ENCODE data around the gene SMG7. TPM values are rescaled to one million over a fixed set of nuclear protein-coding genes. Genes with fewer than 3 reads are reported as not detected.

The SMG7 gene
- total and polyA plus RNA-seq, 10 of the 15 experiments (the other 5 are each of a cell fraction or from before 2014, with no cell fraction given): 9.5 to 65.4 (median 42.7) TPM

- no peak for TF ChIP-seq E4F1 (IDR thresholded peaks at IDR 0.05; ENCODE audit: borderline replicate concordance, partially characterized antibody)
- no peak for TF ChIP-seq RAD51 (IDR thresholded peaks at IDR 0.05)
- TF ChIP-seq CHD1 (IDR thresholded peaks at IDR 0.05; ENCODE audit: low read depth, low read length): no peak
- no peak for TF ChIP-seq FOXK2 (IDR thresholded peaks at IDR 0.05)
These were observed 72.4 kb downstream of the SMG7 start (continued) for GRCh38 chr1:183544598-183545297.

GRCh38 chr1:183546427-183546826 lies 74.1 kb downstream of the SMG7 start:
- ATAC-seq (no peak), DNase-seq (ENCODE audit: low read depth, low spot score) (no peak), FAIRE-seq (no peak)
- no peaks in the 10 kb centered on the region for H3K27me3 ChIP-seq (replicated peaks in 1 of 2; ENCODE audit: control insufficient read depth in 2 of 2, insufficient read depth in 2 of 2, low read length in 1 of 2)
- no peak overlapping the region for H3K4me3 ChIP-seq
- intact Hi-C loops (cut with micrococcal nuclease; ENCODE audit: unreplicated experiment) (loop anchor here (10.0 kb wide), 1 partner anchor 582 kb away; no protein-coding TSS in a partner anchor), in situ Hi-C loops (cut with MboI) (loop anchor here (10.0 kb wide), 2 partner anchors 262 to 662 kb away; no protein-coding TSS in a partner anchor)
- H4K20me1 ChIP-seq (ENCODE audit: control insufficient read depth, insufficient read depth): no peaks in the 10 kb centered on the region
- no peaks in the 10 kb centered on the region for H3K9me3 ChIP-seq (replicated peaks; ENCODE audit: control insufficient read depth, insufficient read depth, low read length)
- ChIA-PET CTCF (interaction anchor here (1.1 to 1.3 kb wide), 2 partner anchors 76 to 265 kb away, joined by 3 to 4 read pairs; no protein-coding TSS in a partner anchor), POLR2A (no interaction called here), SMC1A (ENCODE audit: uncharacterized antibody, unreplicated experiment) (interaction anchor here (0.7 to 4.3 kb wide), 6 partner anchors 16 to 76 kb away, joined by 3 to 18 read pairs (median 4); no protein-coding TSS in a partner anchor), RAD21 (ENCODE audit: unreplicated experiment) (no interaction called here)
- no peak overlapping the region for H3K27ac ChIP-seq (ENCODE audit: control insufficient read depth, insufficient read depth)
- BruUV-seq (replicated peaks): no TSS peak
- 97% methylated on average over 2 of the region's 2 CpGs for WGBS (ENCODE audit: insufficient coverage, insufficient replicate concordance, low lambda C conversion rate, missing lambda C conversion rate)
- H2AFZ ChIP-seq (ENCODE audit: control insufficient read depth, low read depth, low read length): no peak overlapping the region
- no peaks in the 10 kb centered on the region for H3K79me2 ChIP-seq (ENCODE audit: control insufficient read depth, insufficient read depth, low read length)
- no peak overlapping the region for H3K4me2 ChIP-seq (ENCODE audit: control insufficient read depth, insufficient read depth)
- H3K9ac ChIP-seq (ENCODE audit: control insufficient read depth, insufficient read depth, low read length): no peak overlapping the region
- H3K36me3 ChIP-seq (ENCODE audit: control insufficient read depth in 2 of 2, insufficient read depth in 2 of 2, low read length in 1 of 2): peaks cover 19 to 53% of the 10 kb centered on the region in 2 experiments
- H3K4me1 ChIP-seq (ENCODE audit: control insufficient read depth, insufficient read depth, low read length): no peaks in the 10 kb centered on the region
- TF ChIP-seq BACH1 (IDR thresholded peaks at IDR 0.05; ENCODE audit: borderline replicate concordance) (no peak), E2F8 (IDR thresholded peaks at IDR 0.05; ENCODE audit: low read depth, partially characterized antibody) (no peak), HDAC6 (IDR thresholded peaks at IDR 0.05; ENCODE audit: unreplicated experiment) (no peak), SKIL (IDR thresholded peaks at IDR 0.05; ENCODE audit: low read depth, poor library complexity, severe bottlenecking) (no peak), IRF5 (IDR thresholded peaks at IDR 0.05; ENCODE audit: borderline replicate concordance) (no peak), KDM1A (IDR thresholded peaks at IDR 0.05; ENCODE audit: borderline replicate concordance) (no peak), ETV6 (conservative IDR thresholded peaks at IDR 0.05 in 1 of 2, IDR thresholded peaks at IDR 0.05 in 1 of 2; ENCODE audit: borderline replicate concordance in 1 of 2, low read depth in 1 of 2) (no peak), JUND (IDR thresholded peaks at IDR 0.05; ENCODE audit: low read depth, low read length) (no peak)

Data from GM12878 (cell line).